Neural cell (in vitro differentiated cells): ENCODE data around the gene DOCK4. TPM values are rescaled to one million over a fixed set of nuclear protein-coding genes. Genes with fewer than 3 reads are reported as not detected.

Source experiments
- H2AFZ ChIP-seq: fragments of 200-600, 300-800 bp; sonication (generic), shearing (Covaris generic); 2 replicates; pipeline ENCODE4 v1.6.0; 2014; ENCODE audit warnings: low read depth, mild to moderate bottlenecking, antibody characterized with exemption, low read length, moderate library complexity
- H3F3A ChIP-seq: fragments of 200-600 bp; shearing (Covaris generic); 2 replicates; pipeline ENCODE4 v1.6.1; 2016; ENCODE audit warnings: mild to moderate bottlenecking, moderate library complexity, mixed read lengths, antibody characterized with exemption, low read length; ENCODE audit not compliant: insufficient read depth, poor library complexity, severe bottlenecking
- H3K27ac ChIP-seq: fragments of 200-600, 300-800 bp; sonication (generic), shearing (Covaris generic); 2 replicates; pipeline ENCODE4 v1.5.1; 2014; ENCODE audit warnings: mild to moderate bottlenecking, low read length, moderate library complexity
- H3K27me3 ChIP-seq: fragments of 300-800, 200-600 bp; sonication (generic), shearing (Covaris generic); 2 replicates; pipeline ENCODE4 v1.6.0; 2014; ENCODE audit warnings: mild to moderate bottlenecking, low read depth, low read length, moderate library complexity; ENCODE audit not compliant: insufficient read depth
- H3K36me3 ChIP-seq: fragments of 300-800, 200-600 bp; sonication (generic), shearing (Covaris generic); 2 replicates; pipeline ENCODE4 v1.5.1; 2014; ENCODE audit warnings: mild to moderate bottlenecking, antibody characterized with exemption, low read length, moderate library complexity; ENCODE audit not compliant: insufficient read depth
- H3K4me2 ChIP-seq: fragments of 300-800, 200-600 bp; sonication (generic), shearing (Covaris generic); 2 replicates; pipeline ENCODE4 v1.6.0; 2014; ENCODE audit warnings: mild to moderate bottlenecking, low read length
- H3K4me3 ChIP-seq: fragments of 300-800, 200-600 bp; sonication (generic), shearing (Covaris generic); 2 replicates; pipeline ENCODE4 v1.5.1; 2014; ENCODE audit warnings: mild to moderate bottlenecking, low read length, moderate library complexity
- H3K79me2 ChIP-seq: fragments of 200-600 bp; shearing (Covaris generic); replicated peaks from 2 replicates; pipeline ENCODE4 v1.6.0; 2014; ENCODE audit warnings: mild to moderate bottlenecking, low read length, moderate library complexity; ENCODE audit not compliant: insufficient read depth
- H3K9ac ChIP-seq: fragments of 300-800, 200-600 bp; sonication (generic), shearing (Covaris generic); 2 replicates; pipeline ENCODE4 v1.6.1; 2016; ENCODE audit warnings: mild to moderate bottlenecking, low read length, mixed read lengths
- H3K9me2 ChIP-seq: fragments of 200-600 bp; shearing (Covaris generic); 2 replicates; pipeline ENCODE4 v1.6.1; 2016; ENCODE audit warnings: mild to moderate bottlenecking, low read length, mixed read lengths; ENCODE audit not compliant: insufficient read depth
- H3K9me3 ChIP-seq: fragments of 200-600, 300-800 bp; sonication (generic), shearing (Covaris generic); 2 replicates; pipeline ENCODE4 v1.6.1; 2016; ENCODE audit warnings: mild to moderate bottlenecking, mixed run types, low read length, moderate library complexity, mixed read lengths
- H4K20me1 ChIP-seq: fragments of 200-600 bp; shearing (Covaris generic); 2 replicates; pipeline ENCODE4 v1.6.1; 2016; ENCODE audit warnings: mild to moderate bottlenecking, mixed run types; ENCODE audit not compliant: insufficient read depth
- EP300 ChIP-seq: fragments of 450-650 bp; conservative IDR thresholded peaks from 2 replicates; pipeline ENCODE4 v1.6.1; 2014; ENCODE audit warnings: antibody characterized with exemption, mild to moderate bottlenecking, moderate library complexity; ENCODE audit not compliant: poor library complexity, severe bottlenecking
- EZH2 ChIP-seq: fragments of 200-600, 300-800 bp; shearing (Covaris generic), sonication (generic); IDR thresholded peaks from 2 replicates; pipeline ENCODE4 v1.6.1; 2014; ENCODE audit warnings: antibody characterized with exemption, low read length, borderline replicate concordance, mild to moderate bottlenecking; ENCODE audit not compliant: insufficient read depth, poor library complexity, severe bottlenecking
- MXI1 ChIP-seq: fragments of 450-650 bp; conservative IDR thresholded peaks from 2 replicates; pipeline ENCODE4 v1.6.1; 2014; ENCODE audit warnings: antibody characterized with exemption, mild to moderate bottlenecking; ENCODE audit not compliant: poor library complexity, severe bottlenecking
- POLR2AphosphoS5 ChIP-seq: IDR thresholded peaks from 2 replicates; pipeline ENCODE4 v1.6.1; 2012
- RAD21 ChIP-seq: fragments of 450-650 bp; conservative IDR thresholded peaks from 2 replicates; pipeline ENCODE4 v1.6.1; 2014; ENCODE audit warnings: antibody characterized with exemption, mild to moderate bottlenecking, moderate library complexity
- SMC3 ChIP-seq: fragments of 450-650 bp; conservative IDR thresholded peaks from 2 replicates; pipeline ENCODE4 v1.6.1; 2014; ENCODE audit warnings: antibody characterized with exemption, mild to moderate bottlenecking, moderate library complexity; ENCODE audit not compliant: poor library complexity
- TAF1 ChIP-seq: IDR thresholded peaks from 2 replicates; pipeline ENCODE4 v1.6.1; 2012; ENCODE audit warnings: low read depth
- polyA plus RNA-seq: library from polyadenylated mRNA; depleted of rRNA; stranded (reverse); fragments of >200 nt; gene quantifications from 2 replicates; pipeline ENCODE4 v1.2.3, GENCODE V29; 2014
- TF ChIP-seq, protein P1 (sequence below): IDR thresholded peaks from 2 replicates; pipeline ENCODE4 v1.6.1; 2012; ENCODE audit warnings: borderline replicate concordance
- TF ChIP-seq, protein P2 (sequence below): fragments of 450-650 bp; IDR thresholded peaks from 2 replicates; pipeline ENCODE4 v1.5.1; 2014; ENCODE audit warnings: antibody characterized with exemption, mild to moderate bottlenecking, moderate library complexity; ENCODE audit not compliant: poor library complexity, severe bottlenecking

DOCK4 gene
- polyA plus RNA-seq, 1 donor from 2014 or later = 28.1 TPM

DNA sequence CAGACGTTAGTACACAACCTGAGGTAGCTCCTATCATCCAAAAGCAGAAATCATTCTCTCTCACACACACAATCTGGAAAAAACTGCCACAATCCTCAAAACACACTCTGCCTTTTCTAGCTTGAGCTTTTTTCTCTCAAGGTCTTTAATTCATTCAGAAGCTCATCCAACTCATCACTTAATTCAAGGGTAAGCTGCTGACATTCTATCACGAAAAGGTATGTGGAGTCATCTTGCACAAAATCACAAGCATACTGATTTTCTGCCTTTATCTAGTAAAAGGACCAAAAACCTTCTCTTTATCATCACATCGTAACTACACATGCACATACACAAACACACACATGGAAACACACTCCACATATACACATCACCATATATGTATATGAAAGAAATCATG lies 32.0 kb downstream of the DOCK4 start:
- H3K4me3 ChIP-seq = no peak overlapping the region
- TF ChIP-seq EZH2 = no peak
- no peak for TF ChIP-seq SMC3
- TF ChIP-seq, protein P1, sequence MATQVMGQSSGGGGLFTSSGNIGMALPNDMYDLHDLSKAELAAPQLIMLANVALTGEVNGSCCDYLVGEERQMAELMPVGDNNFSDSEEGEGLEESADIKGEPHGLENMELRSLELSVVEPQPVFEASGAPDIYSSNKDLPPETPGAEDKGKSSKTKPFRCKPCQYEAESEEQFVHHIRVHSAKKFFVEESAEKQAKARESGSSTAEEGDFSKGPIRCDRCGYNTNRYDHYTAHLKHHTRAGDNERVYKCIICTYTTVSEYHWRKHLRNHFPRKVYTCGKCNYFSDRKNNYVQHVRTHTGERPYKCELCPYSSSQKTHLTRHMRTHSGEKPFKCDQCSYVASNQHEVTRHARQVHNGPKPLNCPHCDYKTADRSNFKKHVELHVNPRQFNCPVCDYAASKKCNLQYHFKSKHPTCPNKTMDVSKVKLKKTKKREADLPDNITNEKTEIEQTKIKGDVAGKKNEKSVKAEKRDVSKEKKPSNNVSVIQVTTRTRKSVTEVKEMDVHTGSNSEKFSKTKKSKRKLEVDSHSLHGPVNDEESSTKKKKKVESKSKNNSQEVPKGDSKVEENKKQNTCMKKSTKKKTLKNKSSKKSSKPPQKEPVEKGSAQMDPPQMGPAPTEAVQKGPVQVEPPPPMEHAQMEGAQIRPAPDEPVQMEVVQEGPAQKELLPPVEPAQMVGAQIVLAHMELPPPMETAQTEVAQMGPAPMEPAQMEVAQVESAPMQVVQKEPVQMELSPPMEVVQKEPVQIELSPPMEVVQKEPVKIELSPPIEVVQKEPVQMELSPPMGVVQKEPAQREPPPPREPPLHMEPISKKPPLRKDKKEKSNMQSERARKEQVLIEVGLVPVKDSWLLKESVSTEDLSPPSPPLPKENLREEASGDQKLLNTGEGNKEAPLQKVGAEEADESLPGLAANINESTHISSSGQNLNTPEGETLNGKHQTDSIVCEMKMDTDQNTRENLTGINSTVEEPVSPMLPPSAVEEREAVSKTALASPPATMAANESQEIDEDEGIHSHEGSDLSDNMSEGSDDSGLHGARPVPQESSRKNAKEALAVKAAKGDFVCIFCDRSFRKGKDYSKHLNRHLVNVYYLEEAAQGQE = no peak
- no peak for TF ChIP-seq RAD21
- TF ChIP-seq POLR2AphosphoS5 = no peak
- no peak for TF ChIP-seq EP300
- no peak for TF ChIP-seq MXI1
- TF ChIP-seq, protein P2, sequence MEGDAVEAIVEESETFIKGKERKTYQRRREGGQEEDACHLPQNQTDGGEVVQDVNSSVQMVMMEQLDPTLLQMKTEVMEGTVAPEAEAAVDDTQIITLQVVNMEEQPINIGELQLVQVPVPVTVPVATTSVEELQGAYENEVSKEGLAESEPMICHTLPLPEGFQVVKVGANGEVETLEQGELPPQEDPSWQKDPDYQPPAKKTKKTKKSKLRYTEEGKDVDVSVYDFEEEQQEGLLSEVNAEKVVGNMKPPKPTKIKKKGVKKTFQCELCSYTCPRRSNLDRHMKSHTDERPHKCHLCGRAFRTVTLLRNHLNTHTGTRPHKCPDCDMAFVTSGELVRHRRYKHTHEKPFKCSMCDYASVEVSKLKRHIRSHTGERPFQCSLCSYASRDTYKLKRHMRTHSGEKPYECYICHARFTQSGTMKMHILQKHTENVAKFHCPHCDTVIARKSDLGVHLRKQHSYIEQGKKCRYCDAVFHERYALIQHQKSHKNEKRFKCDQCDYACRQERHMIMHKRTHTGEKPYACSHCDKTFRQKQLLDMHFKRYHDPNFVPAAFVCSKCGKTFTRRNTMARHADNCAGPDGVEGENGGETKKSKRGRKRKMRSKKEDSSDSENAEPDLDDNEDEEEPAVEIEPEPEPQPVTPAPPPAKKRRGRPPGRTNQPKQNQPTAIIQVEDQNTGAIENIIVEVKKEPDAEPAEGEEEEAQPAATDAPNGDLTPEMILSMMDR = no peak
- no peak for TF ChIP-seq TAF1
- no peaks in the 10 kb centered on the region for H3K36me3 ChIP-seq
- no peak overlapping the region for H3K9ac ChIP-seq
- no peaks in the 10 kb centered on the region for H3F3A ChIP-seq
- no peaks in the 10 kb centered on the region for H3K9me3 ChIP-seq
- no peak overlapping the region for H2AFZ ChIP-seq
- no peaks in the 10 kb centered on the region for H4K20me1 ChIP-seq
- no peak overlapping the region for H3K4me2 ChIP-seq
- H3K27me3 ChIP-seq = no peaks in the 10 kb centered on the region
- H3K27ac ChIP-seq = no peak overlapping the region
- no peaks in the 10 kb centered on the region for H3K9me2 ChIP-seq
- H3K79me2 ChIP-seq = no peaks in the 10 kb centered on the region

DNA sequence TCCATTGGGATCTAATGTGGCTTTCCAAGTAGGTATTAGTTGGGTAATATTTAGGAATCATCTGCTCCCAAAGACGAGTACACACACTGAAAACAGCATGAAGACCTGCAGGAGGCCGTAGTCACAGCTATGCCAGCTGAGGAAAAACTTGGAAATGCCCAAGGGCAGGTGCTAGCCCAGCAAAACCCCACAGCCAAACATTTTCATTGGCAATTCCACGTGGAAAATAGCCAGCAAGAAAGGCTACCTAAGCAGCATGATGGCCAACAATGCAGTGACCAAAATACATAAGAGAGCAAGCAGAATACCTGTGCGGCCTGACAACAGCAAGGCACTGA lies 32.7 kb downstream of the DOCK4 start:
- no peak overlapping the region for H2AFZ ChIP-seq
- TF ChIP-seq SMC3 (no peak), EP300 (no peak), TAF1 (no peak), MXI1 (no peak), RAD21 (no peak), EZH2 (no peak)
- TF ChIP-seq, protein P1 = no peak
- TF ChIP-seq, protein P2 = no peak

More for the DNA sequence above, 32.7 kb downstream of the DOCK4 start:
- Histone ChIP-seq H3K9me2 (no peaks in the 10 kb centered on the region), H3F3A (no peaks in the 10 kb centered on the region), H3K4me2 (no peak overlapping the region), H3K9me3 (no peaks in the 10 kb centered on the region), H3K79me2 (no peaks in the 10 kb centered on the region), H3K9ac (no peak overlapping the region), H3K27ac (no peak overlapping the region), H3K27me3 (no peaks in the 10 kb centered on the region), H4K20me1 (no peaks in the 10 kb centered on the region), H3K36me3 (no peaks in the 10 kb centered on the region), H3K4me3 (no peak overlapping the region)
